Medulla oblongata (tissue), 1 donor: ENCODE results near the gene SMAD7.

Experiments used
- DNase-seq: peaks from one replicate; pipeline ENCODE4 v3.0.0-alpha.2; 2015; ENCODE audit errors: extremely low spot score

SMAD7 gene

DNA sequence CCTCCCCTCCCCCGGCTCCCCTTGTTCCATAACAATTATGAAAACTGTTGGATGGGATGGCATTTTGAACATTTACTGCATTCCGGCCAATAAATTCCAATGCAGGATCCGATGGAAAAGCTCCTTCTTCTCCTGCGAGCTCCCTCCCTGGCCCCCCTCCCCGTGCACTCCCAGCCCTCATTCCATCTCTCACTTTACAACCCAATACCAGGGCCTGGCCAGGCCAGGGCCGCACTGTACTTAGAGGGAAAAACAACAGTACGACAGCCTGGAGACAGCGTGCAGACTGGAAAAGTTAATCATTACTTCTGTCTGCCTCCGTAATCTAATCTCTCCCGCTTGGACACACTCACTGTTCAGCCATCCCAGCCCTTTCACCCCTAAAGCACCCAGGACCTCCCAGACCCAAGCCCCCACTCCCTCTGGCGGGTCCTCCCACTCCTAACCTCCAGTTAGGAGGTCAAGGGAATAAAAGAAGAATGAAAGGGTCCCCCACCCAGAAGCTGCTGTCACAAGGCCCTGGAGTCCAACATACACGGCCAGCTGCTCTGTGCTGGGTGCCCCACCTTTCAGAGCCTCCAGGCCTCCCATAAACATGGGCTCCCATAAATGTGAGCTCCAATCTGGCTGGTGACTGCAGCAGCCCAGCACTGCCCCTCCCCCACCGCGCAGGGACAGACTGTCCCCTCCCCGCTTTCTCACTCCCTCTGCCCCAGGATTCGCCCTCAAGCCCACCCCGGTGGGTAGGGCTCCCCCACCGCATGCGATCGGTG is 20.6 kb downstream of the SMAD7 start:
- DNase-seq: no peak

- peak; percentile 20 for DNase-seq
Measured at GRCh38 chr18:48929212-48929612, 21.6 kb downstream of the SMAD7 start.

GRCh38 chr18:48928787-48929186 is 22.0 kb downstream of the SMAD7 start:
- peak; percentile 81 for DNase-seq

GRCh38 chr18:48927286-48928080 is 23.3 kb downstream of the SMAD7 start:
- no peak for DNase-seq

DNA sequence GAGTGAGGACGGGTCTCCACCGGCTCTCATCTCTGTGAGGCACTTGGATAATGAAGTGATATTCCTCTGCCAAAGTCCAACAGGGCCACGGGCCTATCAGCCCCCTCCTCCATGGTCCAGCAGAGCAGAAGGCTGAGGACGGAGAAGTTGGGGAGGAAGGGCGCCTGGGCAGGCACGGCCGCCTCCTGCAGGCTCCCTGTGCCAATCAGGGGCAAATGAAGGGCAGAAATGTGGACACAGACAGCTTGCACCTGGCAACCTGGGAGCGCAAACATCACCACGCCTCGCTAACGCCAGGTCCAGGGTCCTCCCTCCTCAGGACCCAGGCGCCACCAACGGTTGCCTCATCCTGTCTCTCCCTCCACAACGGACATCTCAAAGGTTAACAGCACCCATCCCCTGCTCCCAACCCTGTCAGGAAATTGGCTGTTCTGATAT is 24.3 kb downstream of the SMAD7 start:
- no peak for DNase-seq

DNA sequence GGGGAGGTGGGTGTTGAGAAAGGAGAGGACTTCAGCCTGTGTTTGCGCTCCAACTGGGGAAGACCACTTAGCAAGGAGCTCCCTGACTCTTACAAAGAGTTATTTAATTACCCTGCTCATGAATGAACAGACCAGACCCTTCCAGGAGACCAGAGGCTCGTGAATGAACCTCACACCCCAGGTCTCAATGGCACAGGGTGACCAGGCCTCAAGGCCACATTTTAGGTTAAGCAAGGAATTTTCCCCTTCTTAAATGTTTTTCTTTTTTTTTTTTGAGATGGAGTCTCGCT is 25.3 kb downstream of the SMAD7 start:
- no peak for DNase-seq

DNA sequence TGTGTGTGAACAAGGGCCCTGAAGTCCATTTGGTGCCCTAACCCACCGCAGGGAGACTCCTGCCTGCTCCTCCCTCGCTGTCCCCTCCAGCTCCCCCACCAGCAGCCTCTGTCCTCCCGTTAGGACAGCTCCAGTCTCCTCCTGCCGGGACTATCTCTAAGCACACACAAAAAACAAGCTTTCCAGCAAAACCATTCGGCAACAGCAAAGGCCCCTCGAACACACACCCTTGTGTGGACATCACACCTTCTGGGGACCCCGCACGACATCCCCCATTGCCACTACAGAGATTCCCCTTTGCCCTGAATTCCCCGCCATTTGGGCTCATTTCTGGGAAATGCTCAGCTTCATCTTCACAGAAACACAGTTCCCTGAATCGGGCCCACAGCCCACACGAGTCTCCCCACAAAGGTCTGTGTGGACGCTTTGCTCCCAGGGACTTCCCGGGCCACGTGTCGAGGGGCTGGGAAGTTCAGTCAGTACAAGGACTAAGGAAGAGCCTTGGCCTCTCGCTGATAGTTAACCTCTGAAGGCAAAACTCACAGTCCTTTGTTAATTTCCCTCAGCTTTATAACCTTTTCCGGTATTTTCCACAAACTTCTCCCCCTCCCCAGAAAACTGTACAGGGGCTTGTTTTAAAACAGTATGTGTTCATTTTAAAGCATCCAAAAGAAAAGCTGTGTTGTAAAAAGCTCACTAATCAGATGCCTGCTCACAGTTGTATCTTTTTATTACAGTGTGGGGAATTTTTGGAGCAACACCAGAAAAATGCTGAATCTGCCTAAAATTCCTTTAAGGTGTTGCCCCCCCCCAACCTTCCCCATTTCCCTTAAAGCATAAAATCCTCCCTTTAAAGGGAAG is 25.9 kb downstream of the SMAD7 start:
- peak; percentile 36 for DNase-seq

DNA sequence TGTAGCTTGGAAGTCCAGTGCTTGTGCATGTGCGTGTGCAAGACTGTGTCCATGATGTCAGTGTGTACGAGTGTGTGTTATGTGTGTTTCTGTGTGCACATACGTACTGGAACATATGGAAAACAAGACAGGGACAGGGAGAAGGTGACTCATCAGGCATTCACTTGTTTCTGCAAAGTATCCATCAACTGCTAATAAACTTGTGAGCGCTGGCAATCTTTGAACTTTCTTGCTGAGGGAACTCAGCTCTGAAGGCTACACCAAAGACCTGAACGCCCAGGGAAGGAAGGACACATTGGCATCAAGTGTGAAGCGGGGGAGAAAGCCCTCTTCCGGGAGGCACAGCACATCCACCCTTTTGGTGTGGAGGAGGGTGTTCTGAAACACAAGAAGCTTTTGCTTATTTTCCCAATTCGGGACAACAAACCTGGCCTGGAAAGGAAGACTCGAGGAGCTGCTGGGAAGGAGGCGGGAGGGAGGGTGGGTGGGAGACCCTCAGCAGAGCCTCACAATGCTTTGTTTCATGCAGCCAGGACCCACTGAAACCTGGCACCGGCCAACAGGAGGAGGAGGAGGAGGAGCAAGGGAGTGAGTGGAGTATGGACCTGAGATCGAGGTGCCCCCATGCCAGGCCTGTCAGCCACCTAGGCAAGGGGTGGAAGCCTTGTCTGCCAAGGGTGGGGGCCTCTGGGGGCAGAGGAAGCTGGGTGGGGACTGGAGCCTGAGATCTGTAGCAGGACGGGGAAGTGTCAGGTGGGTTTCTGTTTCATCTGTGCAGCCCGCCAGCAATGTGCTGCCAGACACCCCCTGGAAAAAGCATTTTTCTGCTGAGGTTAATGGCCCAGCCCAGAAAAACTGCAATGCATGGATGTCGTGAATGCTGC is 26.8 kb downstream of the SMAD7 start:
- no peak for DNase-seq

DNA sequence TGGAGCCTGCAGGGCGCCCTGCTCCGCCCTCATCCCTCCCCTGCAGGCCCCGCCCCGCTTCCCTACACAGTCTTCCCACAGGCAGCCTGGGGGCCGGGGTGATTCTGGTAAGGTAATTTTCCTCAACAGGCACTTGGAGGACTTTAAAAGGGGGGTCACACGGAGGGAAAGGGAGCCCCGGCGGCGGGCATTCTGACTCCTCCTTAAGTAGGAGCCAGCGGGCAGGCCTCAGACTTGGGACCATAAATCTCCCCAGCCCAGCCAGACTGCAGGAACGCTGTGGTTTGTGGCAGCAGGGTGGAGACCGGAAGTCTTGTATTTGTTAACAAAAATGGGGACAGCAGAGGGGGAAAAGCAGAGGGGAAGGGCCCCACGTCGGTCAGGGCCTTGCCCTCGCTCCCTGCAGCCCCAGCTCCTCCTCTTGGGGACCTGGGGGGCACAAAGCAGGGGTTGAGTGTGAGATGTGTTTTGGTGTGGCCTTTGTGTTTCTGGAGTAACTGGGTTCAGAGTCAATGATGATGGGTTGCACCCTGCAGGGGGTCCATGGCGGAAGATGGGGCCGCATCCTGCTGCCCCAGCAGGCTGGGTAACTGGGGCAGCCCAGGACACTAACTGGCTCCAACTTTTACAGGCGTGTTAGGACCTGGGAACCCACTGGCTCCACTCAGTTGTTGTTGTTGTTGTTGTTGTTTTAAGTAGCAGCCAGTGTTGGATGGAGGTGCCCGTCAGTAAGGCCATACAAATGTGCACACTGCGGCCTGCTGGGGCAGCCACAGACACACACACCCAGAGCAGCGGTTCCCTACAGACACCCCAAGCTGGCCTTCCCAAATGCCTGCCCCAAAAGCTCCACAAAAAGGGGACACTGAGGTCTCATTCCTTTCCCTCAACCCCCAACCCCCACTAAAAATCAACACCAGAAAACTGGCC is 27.7 kb downstream of the SMAD7 start:
- DNase-seq: peak; percentile 48

- no peak for DNase-seq
Measured at GRCh38 chr18:48922226-48922800, 28.5 kb downstream of the SMAD7 start.

GRCh38 chr18:48921305-48922225 is 29.2 kb downstream of the SMAD7 start:
- peak; percentile 22 for DNase-seq

GRCh38 chr18:48920408-48921038 is 30.2 kb downstream of the SMAD7 start:
- no peak for DNase-seq

- DNase-seq: no peak
Measured at GRCh38 chr18:48919547-48919946, 31.2 kb downstream of the SMAD7 start.

DNA sequence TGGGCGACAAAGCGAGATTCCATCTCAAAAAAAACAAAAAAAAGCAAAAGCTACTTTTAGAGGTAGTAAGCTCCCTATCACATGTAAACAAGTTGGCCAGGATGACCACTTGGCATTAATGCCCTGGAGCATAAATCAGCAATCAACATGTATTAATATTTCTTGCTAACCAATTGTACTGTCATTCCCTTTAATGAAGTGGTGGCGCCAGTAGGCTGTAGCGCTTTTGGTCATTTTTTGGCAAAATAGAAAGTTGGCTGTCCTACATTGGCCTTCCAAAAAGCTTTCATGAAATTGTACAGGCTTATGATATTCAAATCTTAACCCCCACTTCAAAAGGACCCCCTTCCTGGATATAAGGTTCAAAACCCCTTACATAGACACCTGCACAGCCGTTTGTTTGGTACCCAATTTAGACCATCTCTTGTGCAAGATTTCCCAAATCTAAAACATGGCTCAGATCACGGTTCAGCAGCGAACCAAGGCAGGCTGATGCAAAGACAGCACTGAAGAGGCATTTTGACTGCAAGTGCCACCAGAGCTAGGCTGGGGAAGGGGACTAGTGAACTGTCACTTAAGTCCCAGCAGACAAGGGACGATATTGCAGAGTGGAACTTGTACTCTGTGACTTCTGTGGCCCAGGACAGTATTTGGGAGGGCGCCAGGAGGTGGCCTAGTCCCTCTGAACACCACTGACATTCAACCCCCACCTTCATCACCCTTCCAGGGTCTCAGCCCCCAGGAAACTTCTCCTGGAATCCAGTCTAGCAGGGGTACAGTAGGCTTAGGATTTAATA is 31.9 kb downstream of the SMAD7 start:
- no peak for DNase-seq

DNA sequence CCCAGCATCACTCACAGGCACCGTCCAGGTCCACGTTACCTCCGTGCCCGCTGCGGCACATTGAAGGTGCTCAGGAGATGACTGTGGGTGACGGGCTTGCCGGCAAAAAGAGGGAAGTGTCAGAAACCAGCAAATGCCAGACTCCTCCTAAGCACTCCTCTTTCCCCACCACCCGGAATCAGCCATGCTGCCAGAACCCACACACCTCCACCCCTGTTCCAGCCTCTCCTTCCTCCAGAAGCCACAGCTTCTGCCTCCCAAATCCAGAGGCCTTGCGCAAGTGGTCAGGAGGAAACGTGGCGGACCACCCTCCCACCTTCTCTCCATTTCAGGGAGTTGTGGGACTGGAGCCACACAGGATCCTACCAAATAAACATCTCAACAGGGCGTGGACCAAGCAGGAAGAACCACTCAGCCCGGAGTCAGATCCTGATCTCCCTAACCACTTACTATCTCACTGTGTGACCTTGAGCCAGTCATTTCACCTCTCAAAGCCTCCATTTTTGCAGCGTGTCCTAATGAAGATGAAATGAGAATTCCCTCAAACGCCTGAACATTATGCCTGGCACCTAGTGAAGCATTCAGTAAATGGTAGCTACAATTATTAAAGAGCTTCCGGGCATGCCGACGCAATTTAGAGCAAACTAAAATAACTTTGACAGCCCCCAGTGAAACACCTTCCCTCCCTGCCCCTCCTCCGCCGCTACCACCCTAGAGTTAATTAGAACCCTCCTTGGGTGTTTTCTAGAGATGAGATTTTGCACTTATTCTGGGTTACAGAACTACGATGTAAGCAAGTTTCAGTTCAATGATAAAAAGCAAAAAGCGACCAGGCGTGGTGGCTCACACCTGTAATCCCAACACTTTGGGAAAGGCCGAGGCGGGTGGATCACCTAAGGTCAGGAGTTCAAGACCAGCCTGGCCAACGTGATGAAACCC is 32.9 kb downstream of the SMAD7 start:
- DNase-seq: no peak
